CD4-positive, CD25-positive, alpha-beta regulatory T cell (primary cell): ENCODE data around the gene FMO1. TPM values are rescaled to one million over a fixed set of nuclear protein-coding genes. Genes with fewer than 3 reads are reported as not detected.

ENCODE experiments used
- ATAC-seq, 2 donors: fragments of 150-1000 bp; cut with Tn5 transposase; one replicate each; pipeline ENCODE4 v1.10.0; 2021; ENCODE audit warnings: low read depth in 2 of 2, moderate number of reproducible peaks in 2 of 2, moderate library complexity in 1 of 2
- DNase-seq, 3 donors: peaks; one replicate each; pipeline versions ENCODE4 v3.0.0 to v3.0.0-alpha.2; 2012 to 2022; ENCODE audit warnings: mixed read lengths in 1 of 3
- H3K27ac ChIP-seq: one replicate; pipeline ENCODE4 v1.7.0; 2013; ENCODE audit warnings: mild to moderate bottlenecking, low read length; ENCODE audit not compliant: insufficient read depth, poor library complexity, severe bottlenecking
- H3K27me3 ChIP-seq: one replicate; pipeline ENCODE4 v1.7.0; 2013; ENCODE audit warnings: low read length; ENCODE audit not compliant: control insufficient read depth, insufficient read depth
- H3K36me3 ChIP-seq: one replicate; pipeline ENCODE4 v1.7.0; 2013; ENCODE audit warnings: mild to moderate bottlenecking, low read length, moderate library complexity; ENCODE audit not compliant: control insufficient read depth, insufficient read depth
- H3K4me1 ChIP-seq: 2 replicates; pipeline ENCODE4 v1.7.0; 2013; ENCODE audit warnings: mild to moderate bottlenecking, low read length; ENCODE audit not compliant: insufficient read depth, control insufficient read depth, poor library complexity, severe bottlenecking
- H3K4me3 ChIP-seq: one replicate; pipeline ENCODE4 v1.7.0; 2013; ENCODE audit warnings: low read depth, mild to moderate bottlenecking, low read length, moderate library complexity
- H3K9me3 ChIP-seq, 2 experiments: 1 replicate in 1 of 2; 2 replicates in 1 of 2; pipeline ENCODE4 v1.7.0; 2013; ENCODE audit warnings: low read length in 2 of 2, mild to moderate bottlenecking in 1 of 2, moderate library complexity in 1 of 2; ENCODE audit not compliant: control insufficient read depth in 2 of 2
- H3K27ac Mint-ChIP-seq, 3 donors: one replicate each; pipeline ENCODE4 v1.8.0; 2020 to 2022; ENCODE audit warnings: mild to moderate bottlenecking in 3 of 3, mixed read lengths in 3 of 3, moderate library complexity in 2 of 3
- H3K27me3 Mint-ChIP-seq: one replicate; pipeline ENCODE4 v1.8.0; 2022; ENCODE audit warnings: mild to moderate bottlenecking, mixed read lengths
- H3K36me3 Mint-ChIP-seq: one replicate; pipeline ENCODE4 v1.8.0; 2020; ENCODE audit warnings: mixed read lengths
- H3K4me1 Mint-ChIP-seq, 4 donors: one replicate each; pipeline ENCODE4 v1.8.0; 2020 to 2022; ENCODE audit warnings: mixed read lengths in 4 of 4, mild to moderate bottlenecking in 1 of 4
- H3K4me3 Mint-ChIP-seq, 4 donors: one replicate each; pipeline ENCODE4 v1.8.0; 2020 to 2022; ENCODE audit warnings: mild to moderate bottlenecking in 4 of 4, mixed read lengths in 4 of 4, moderate library complexity in 3 of 4
- H3K9me3 Mint-ChIP-seq, 7 donors: one replicate each; pipeline ENCODE4 v1.8.0; 2020 to 2022; ENCODE audit warnings: mixed read lengths in 7 of 7, mild to moderate bottlenecking in 3 of 7, moderate library complexity in 2 of 7
- polyA plus RNA-seq, 4 donors: library from polyadenylated mRNA; unstranded; fragments of 300-500 nt; fragmentation: Illumina TruSeq; gene quantifications; one replicate each; pipeline ENCODE4 v1.2.3, GENCODE V29; 2021
- total RNA-seq: library from RNA; stranded (reverse); gene quantifications from one replicate; pipeline ENCODE4 v1.2.3, GENCODE V29; 2022

The FMO1 gene
- total and polyA plus RNA-seq, 5 donors from 2014 or later, result not detected

DNA sequence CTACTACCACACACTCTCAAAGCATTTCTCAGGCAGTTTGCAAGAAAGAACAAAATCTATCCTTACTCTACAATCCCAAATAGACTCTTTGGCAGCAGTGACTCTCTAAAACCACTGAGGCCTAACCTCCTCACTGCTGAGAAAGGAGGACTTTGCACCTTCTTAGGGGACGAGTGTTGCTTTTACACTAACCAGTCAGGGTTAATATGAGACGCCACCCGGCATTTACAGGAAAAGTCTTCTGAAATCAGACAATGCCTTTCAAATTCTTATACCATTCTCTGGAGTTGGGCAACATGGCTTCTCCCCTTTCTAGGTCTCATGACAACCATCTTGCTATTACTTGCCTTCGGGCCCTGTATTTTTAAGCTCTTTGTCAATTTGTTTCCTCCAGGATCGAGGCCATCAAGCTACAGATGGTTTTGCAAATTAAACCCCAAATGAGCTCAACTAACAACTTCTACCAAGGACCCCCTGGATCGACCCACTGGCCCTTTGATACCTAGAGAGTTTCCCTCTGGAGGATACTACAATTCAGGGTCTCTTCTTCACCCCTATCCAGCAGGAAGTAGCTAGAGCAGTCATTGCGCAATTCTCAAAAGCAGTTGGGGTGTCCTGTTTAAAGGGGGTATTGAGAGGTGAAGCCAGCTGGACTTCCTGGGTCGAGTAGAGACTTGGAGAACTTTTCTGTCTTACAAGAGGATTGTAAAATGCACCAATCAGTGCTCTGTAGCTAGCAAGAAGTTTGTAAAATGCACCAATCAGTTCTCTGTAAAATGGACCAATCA is 63.7 kb downstream of the FMO1 start:
- H3K4me3 ChIP-seq, result no peak overlapping the region
- H3K27ac Mint-ChIP-seq, result peak overlapping the region in 1 of 3 donors; percentile 1
- DNase-seq, result no peak
- no peaks in the 10 kb centered on the region for H3K36me3 Mint-ChIP-seq
- no peak overlapping the region for H3K27ac ChIP-seq
- no peaks in the 10 kb centered on the region for H3K36me3 ChIP-seq
- peaks cover 7% of the 10 kb centered on the region for H3K4me1 ChIP-seq
- H3K4me1 Mint-ChIP-seq, result peaks cover 0 to 24% (median 15%) of the 10 kb centered on the region in 4 donors
- peaks cover 0 to 2% (median 0%) of the 10 kb centered on the region in 7 donors for H3K9me3 Mint-ChIP-seq
- H3K27me3 Mint-ChIP-seq, result no peaks in the 10 kb centered on the region
- no peaks in the 10 kb centered on the region for H3K27me3 ChIP-seq
- H3K9me3 ChIP-seq, result no peaks in the 10 kb centered on the region
- no peak overlapping the region for H3K4me3 Mint-ChIP-seq
- ATAC-seq, result no peak

DNA sequence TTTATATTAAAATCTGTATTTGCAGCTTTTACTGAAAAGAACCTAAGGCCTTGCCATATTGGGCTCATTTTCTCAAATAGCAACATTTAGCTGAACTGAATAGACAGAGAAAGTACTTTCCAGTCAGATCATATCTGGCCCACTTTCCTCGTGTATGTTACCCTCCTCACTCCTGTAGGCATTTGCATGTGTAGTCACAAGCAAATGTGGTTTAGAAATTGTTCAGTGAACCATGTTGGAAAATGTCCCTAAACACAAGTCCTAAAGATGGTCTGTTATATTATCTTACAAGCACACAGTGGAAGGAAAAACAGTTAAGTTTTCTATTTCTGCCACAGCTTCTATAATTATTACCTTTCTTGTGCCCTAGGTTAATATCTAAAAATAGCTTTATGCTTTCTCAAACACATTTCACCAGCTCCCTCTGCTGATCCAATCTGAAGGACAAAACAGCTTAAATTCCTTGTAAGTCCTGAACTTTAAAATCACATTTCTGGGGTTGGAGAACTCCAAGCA is 65.1 kb downstream of the FMO1 start:
- ATAC-seq (no peak), DNase-seq (no peak)
- Mint-ChIP-seq H3K9me3 (peaks cover 0 to 2% (median 0%) of the 10 kb centered on the region in 7 donors), H3K27me3 (no peaks in the 10 kb centered on the region), H3K4me1 (peaks cover 0 to 27% (median 20%) of the 10 kb centered on the region in 4 donors), H3K4me3 (peak overlapping the region in 2 of 4 donors; percentile 84), H3K27ac (peak overlapping the region; percentile 76 to 93 (median 92)), H3K36me3 (peaks cover 6% of the 10 kb centered on the region)
- H3K9me3 ChIP-seq, result no peaks in the 10 kb centered on the region
- H3K27me3 ChIP-seq, result no peaks in the 10 kb centered on the region
- H3K4me3 ChIP-seq, result peak overlapping the region; percentile 88
- H3K4me1 ChIP-seq, result peaks cover 7% of the 10 kb centered on the region
- H3K27ac ChIP-seq, result peak overlapping the region; percentile 1
- H3K36me3 ChIP-seq, result no peaks in the 10 kb centered on the region

DNA sequence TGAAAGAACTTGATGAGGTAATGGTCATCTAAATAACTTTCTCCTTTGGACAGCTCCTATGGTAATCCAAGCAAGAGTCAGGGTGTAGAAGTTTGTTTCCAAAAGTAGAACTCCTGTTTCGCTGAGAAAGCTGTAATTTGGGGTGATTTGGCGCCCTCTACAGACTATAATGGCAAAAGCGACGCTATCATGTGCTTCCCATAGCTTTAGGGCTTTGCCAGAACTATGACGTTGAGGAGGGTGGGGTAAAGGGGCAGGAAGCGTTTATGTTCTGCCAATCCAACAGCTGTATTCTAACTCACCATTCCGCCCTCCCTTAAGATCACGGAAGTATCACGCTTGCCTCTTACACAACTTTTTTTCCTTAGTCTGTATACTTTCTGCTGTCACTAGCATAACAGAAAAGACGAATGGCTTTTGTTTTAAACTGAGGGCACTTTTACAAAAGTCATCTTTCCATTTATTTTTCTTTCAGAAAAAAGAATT is 65.6 kb downstream of the FMO1 start, which contains the start of gene FMO4:
Gene FMO4 (plus strand): TSS at position 349 of the 486 bp plus-strand sequence. CDS start 5,643 bp downstream, outside the sequence.
- ATAC-seq (peak; percentile 100), DNase-seq (peak; percentile 79 to 97 (median 92))
- H3K27me3 Mint-ChIP-seq, result no peaks in the 10 kb centered on the region
- peaks cover 2% of the 10 kb centered on the region for H3K36me3 ChIP-seq
- no peaks in the 10 kb centered on the region for H3K27me3 ChIP-seq
- peak within 1 kb of the TSS; percentile 88 for H3K4me3 ChIP-seq
- H3K4me3 Mint-ChIP-seq, result peak within 1 kb of the TSS; percentile 75 to 93 (median 84)
- peak within 1 kb of the TSS; percentile 76 to 93 (median 92) for H3K27ac Mint-ChIP-seq
- no peaks in the 10 kb centered on the region for H3K9me3 ChIP-seq
- peaks cover 0 to 27% (median 20%) of the 10 kb centered on the region in 4 donors for H3K4me1 Mint-ChIP-seq
- H3K27ac ChIP-seq, result peak within 1 kb of the TSS; percentile 65
- H3K4me1 ChIP-seq, result peaks cover 7% of the 10 kb centered on the region
- peaks cover 0 to 2% (median 0%) of the 10 kb centered on the region in 7 donors for H3K9me3 Mint-ChIP-seq
- peaks cover 7% of the 10 kb centered on the region for H3K36me3 Mint-ChIP-seq

DNA sequence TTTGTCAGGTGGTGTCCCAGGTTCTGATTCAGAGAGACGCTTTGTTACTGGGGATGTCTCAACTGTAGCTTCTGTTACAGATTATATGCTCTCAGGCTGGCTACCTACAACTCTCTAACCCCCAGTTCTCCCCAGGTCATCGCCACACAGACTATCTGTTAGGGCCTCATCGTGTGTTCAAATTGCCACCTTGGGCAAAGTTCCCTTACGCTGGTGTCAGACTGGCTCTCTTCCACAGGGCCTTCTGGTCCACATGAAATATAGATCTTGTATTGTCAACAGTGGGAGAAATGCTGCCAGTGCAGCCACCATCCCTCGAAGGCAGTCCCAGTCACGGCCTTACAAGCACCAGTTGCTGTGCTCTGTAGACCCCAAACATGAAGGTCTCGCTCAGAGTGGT is 81.0 kb downstream of the FMO1 start:
- no peak overlapping the region for H3K27ac ChIP-seq
- no peaks in the 10 kb centered on the region for H3K27me3 ChIP-seq
- no peaks in the 10 kb centered on the region for H3K9me3 ChIP-seq
- H3K4me3 ChIP-seq, result no peak overlapping the region
- no peak overlapping the region for H3K4me3 Mint-ChIP-seq
- no peaks in the 10 kb centered on the region for H3K36me3 ChIP-seq
- H3K4me1 ChIP-seq, result no peaks in the 10 kb centered on the region
- no peaks in the 10 kb centered on the region for H3K4me1 Mint-ChIP-seq
- DNase-seq (no peak), ATAC-seq (no peak)
- no peaks in the 10 kb centered on the region for H3K9me3 Mint-ChIP-seq
- H3K36me3 Mint-ChIP-seq, result peaks cover 24% of the 10 kb centered on the region
- no peak overlapping the region for H3K27ac Mint-ChIP-seq
- H3K27me3 Mint-ChIP-seq, result no peaks in the 10 kb centered on the region

DNA sequence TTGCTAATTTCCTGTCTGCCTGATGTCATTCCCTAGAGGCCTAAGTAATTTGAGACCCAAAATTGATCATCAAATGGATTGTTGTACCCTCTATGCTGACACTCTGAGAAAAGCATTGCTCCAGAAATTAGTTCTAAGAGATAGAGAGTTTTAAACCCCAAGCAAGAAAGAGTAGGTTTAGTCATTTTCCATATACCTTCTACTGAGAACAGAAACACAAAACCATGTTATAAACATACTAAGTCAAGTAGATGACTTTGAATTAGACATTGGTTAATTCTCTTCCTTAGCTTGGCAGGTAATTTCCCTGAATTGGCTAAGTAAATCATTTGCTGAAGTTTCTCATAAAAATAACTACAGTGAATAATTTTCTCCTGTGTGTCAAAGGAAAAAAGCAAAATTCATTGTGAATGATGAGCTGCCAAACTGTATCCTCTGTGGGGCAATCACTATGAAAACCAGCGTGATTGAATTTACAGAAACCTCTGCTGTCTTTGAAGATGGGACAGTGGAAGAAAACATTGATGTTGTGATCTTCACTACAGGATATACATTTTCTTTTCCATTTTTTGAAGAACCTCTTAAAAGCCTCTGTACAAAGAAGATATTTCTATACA is 85.8 kb downstream of the FMO1 start:
- Mint-ChIP-seq H3K4me1 (no peaks in the 10 kb centered on the region), H3K9me3 (peaks cover 0 to 1% (median 0%) of the 10 kb centered on the region in 7 donors), H3K27me3 (no peaks in the 10 kb centered on the region), H3K36me3 (peaks cover 28% of the 10 kb centered on the region), H3K4me3 (no peak overlapping the region), H3K27ac (no peak overlapping the region)
- ATAC-seq (no peak), DNase-seq (no peak)
- H3K4me1 ChIP-seq, result no peaks in the 10 kb centered on the region
- no peak overlapping the region for H3K4me3 ChIP-seq
- H3K27ac ChIP-seq, result no peak overlapping the region
- no peaks in the 10 kb centered on the region for H3K27me3 ChIP-seq
- no peaks in the 10 kb centered on the region for H3K9me3 ChIP-seq
- H3K36me3 ChIP-seq, result no peaks in the 10 kb centered on the region

Other genes starting within 250 kb of the FMO1 start
- gene FMO3, start 157.6 kb upstream of the FMO1 start, total RNA-seq, result not detected
- not detected for gene FMO3, start 157.6 kb upstream of the FMO1 start, polyA plus RNA-seq
- gene FMO2, start 63.2 kb upstream of the FMO1 start, total RNA-seq, result not detected
- not detected for gene FMO2, start 63.2 kb upstream of the FMO1 start, polyA plus RNA-seq
- gene FMO4, start 65.7 kb downstream of the FMO1 start, total RNA-seq, result 2.0 TPM
- 1 to 10 TPM; 2.7 to 4.9 (median 3.7) TPM for gene FMO4, start 65.7 kb downstream of the FMO1 start, polyA plus RNA-seq
- gene PRRC2C, start 237.0 kb downstream of the FMO1 start, total RNA-seq, result 371 TPM
- gene PRRC2C, start 237.0 kb downstream of the FMO1 start, polyA plus RNA-seq, result 10 to 100 TPM; 24.7 to 37.6 (median 34.1) TPM